ENCODE results near the gene STAP1. TPM values are rescaled to one million over a fixed set of nuclear protein-coding genes. Genes with fewer than 3 reads are reported as not detected.

Gene STAP1
- total and polyA plus RNA-seq, 2 of the 8 experiments (the other 6 are each of a cell fraction or from before 2014, with no cell fraction given): not detected

- TF ChIP-seq SUZ12 (IDR thresholded peaks at IDR 0.05; ENCODE audit: low read length) (no peak), SAP30 (IDR thresholded peaks at IDR 0.05; ENCODE audit: insufficient read depth, insufficient replicate concordance, low read length) (no peak), CBX8 (IDR thresholded peaks at IDR 0.05; ENCODE audit: borderline replicate concordance, low read depth, low read length) (no peak)
Observed at GRCh38 chr4:67571975-67572374, 13.4 kb downstream of the STAP1 start (continued).

All from H1 (cell line).